T-helper 22 cell (primary cell): ENCODE results near the gene CCT8.

Experiments used
- DNase-seq: peaks from one replicate; pipeline ENCODE4 v3.0.0-alpha.2; 2020; ENCODE audit warnings: low read depth

Gene CCT8

GRCh38 chr21:29078869-29079767 is 5.7 kb upstream of the CCT8 start:
- no peak for DNase-seq

- no peak for DNase-seq
Observed at GRCh38 chr21:29077651-29078090, 4.2 kb upstream of the CCT8 start.

DNA sequence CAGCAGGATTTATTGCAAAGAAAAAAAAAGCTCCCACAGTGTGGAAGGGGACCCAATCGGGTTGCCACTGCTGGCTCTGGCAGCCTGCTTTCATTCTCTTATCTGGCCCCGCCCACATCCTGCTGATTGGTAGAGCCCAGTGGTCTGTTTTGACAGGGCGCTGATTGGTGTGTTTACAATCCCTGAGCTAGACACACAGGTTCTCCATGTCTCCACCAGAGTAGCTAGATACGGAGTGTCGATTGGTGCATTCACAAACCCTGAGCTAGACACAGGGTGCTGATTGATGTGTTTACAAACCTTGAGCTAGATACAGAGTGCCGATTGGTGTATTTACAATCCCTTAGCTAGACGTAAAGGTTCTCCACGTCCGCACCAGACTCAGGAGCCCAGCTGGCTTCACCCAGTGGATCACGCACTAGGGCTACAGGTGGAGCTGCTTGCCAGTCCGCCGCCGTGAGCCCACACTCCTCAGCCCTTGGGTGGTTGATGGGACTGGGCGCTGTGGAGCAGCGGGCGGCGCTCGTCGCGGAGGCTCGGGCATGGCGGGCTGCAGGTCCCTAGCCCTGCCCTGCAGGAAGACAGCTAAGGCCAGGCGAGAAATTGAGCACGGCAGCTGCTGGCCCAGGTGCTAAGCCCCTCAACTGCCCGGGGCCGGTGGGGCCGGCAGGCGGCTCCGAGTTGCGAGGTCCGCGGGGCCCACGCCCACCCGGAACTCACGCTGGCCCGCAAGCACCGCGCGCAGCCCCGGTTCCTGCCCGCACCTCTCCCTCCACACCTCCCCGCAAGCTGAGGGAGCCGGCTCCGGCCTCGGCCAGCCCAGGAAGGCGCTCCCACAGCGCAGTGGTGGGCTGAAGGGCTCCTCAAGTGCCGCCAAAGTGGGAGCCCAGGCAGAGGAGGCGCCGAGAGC is 3.5 kb upstream of the CCT8 start:
- peak; percentile 56 for DNase-seq

DNA sequence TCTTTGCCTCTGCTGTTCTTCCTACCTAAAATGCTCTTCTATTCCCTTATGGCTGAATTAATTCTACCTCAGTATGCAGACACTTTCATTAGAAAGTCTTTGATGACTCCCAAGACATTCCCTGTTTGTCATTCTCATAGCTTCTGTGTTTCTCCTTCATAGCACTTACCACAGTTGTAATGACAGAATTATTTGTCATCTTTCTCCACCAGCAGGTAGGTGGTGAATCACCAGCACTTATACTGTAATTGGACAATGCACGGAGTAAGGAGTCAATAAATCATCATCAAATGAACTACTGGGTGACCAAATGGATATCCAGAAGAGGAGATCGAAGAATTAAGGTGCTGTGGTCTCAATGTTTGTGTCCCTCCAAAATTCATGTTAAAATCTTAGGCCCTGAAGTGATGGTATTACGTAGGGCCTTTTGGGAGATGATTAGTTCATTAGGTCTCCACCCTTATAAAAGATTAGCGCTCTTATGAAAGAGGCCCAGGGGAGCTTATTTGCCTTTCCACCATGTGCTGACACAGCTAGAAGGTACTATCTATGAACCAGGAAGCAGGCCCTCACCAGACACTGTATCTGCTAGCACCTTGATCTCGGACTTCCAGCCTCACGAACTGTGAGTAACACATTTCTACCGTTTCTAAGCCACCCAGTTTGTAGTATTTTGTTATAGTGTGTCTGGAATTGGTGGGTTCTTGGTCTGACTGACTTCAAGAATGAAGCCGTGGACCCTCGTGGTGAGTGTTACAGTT is 2.4 kb upstream of the CCT8 start:
- DNase-seq: no peak

GRCh38 chr21:29074783-29075182 is 1.3 kb upstream of the CCT8 start:
- DNase-seq: no peak

GRCh38 chr21:29074007-29074376 is 544 bp upstream of the CCT8 start:
- no peak for DNase-seq

DNA sequence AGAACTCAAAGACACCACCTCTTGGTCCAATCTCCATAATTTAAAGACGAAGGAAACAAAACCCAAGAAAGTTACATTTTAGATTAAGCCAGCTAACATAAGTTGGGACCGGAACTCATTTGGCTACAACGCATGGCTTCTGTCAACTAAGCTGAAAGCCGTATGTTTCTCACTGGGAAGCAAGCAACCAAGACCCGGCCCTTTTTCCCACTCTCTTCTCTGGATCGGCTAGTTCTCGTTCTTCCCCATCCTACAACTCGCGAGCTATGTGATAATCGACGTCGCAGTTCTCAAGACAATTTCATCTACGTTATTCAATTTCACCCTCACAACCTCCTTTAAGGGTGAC is 601 bp downstream of the CCT8 start:
- DNase-seq: no peak

DNA sequence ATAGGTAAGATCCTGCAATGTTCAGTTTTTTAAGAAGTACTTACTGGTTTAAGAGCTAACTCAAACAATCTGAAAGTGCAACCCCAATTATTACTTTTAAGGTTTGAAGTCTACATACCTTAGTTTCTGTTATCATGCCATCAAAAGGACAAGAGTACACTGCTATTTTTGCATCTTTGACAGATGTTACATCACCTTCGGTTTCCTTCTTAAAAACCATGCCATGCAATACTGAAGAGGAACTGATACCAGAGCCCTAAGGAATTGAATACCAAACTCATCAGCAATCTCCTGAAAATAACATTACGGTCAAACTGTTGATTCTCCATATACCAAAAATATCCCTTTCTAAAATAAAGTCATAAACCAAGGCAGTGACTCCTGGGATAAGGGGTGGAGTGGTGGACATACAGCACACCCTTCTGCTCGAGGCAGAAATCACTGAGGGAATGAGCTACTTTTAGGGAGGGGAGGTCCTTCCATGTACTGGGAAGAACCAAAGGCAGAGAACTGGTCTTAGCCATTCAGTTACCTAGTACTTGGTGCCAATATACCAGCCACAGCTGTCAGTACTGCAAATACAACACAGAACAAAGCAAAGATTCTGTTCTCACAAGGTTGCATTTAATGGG is 8.5 kb downstream of the CCT8 start:
- DNase-seq: no peak

DNA sequence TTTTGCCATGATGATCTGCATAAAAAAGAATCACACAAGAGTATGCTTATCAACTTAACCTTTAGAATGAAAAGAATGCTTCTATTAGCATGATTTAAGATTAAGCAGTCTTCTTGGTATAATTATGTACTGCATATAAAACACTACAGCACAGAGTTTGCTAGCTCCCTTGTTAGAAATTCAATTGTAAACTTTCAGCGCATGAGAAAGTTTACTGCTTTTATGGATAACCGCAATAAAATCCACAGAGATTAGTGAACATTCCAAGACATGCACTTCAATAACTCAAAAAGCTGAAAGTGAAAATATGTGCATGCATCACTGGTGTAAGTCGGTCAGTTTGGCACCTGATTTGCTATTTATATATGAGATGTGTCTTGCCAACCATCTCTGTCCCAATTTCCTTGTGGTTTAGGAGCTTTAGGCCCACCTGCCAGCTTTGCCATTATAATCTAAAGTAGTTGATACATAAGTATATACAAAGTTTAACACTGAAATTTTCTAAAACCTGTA is 16.9 kb downstream of the CCT8 start:
- no peak for DNase-seq

DNA sequence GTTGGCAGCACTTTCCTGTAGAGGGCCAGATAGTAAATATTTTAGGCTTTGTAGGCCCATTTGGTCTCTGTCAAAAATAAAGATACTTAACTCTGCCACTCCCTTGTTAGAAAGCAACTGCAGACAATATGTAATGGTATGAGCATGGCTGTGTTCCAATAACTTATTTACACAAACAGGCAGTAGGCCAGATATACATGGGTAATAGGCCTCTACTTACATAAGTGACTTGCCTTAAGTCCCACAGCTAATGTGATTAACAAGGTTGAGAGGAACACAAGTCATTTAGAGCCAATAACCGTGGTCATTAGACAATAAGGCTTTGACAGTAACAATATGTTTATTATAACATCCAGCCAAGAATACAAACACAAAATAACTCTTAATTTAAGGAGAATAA is 17.4 kb downstream of the CCT8 start:
- DNase-seq: no peak

GRCh38 chr21:29055080-29055479 is 18.4 kb downstream of the CCT8 start:
- no peak for DNase-seq

DNA sequence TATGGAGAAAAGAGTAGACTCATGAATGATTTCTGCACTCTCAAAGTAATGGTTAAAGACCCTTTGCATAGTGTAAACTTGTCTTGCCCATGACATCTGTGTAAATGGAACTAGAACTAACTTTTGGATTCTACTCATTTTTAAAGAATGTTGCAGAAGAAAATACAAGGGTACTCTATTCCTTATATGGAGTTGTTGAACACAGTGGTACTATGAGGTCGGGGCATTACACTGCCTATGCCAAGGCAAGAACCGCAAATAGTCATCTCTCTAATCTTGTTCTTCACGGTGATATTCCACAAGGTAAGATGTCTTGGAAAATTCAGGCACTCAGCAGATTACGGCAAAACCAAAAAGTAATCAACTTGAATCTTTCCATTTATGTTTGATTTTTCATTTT is 19.8 kb downstream of the CCT8 start:
- no peak for DNase-seq

- DNase-seq: no peak
Observed at GRCh38 chr21:29053011-29053553, 20.4 kb downstream of the CCT8 start.

DNA sequence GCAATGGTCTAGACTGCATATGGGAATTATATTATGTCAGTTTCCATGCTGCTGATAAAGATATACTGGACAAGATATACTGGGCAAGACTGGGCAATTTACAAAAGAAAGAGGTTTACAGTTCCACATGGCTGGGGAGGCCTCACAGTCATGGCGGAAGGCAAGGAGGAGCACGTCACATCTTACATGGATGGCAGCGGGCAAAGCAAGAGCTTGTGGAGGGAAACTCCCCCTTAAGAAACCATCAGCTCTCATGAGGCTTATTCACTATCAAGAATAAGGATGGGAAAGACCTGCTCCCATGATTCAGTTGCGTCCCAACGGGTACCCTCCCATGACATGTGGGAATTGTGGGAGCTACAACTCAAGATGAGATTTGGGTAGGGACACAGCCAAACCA is 21.2 kb downstream of the CCT8 start:
- no peak for DNase-seq

- DNase-seq: no peak
Observed at GRCh38 chr21:29034678-29035077, 38.8 kb downstream of the CCT8 start.

- DNase-seq: no peak
Observed at GRCh38 chr21:29033871-29034270, 39.6 kb downstream of the CCT8 start.

- no peak for DNase-seq
Observed at GRCh38 chr21:29033301-29033700, 40.1 kb downstream of the CCT8 start.

DNA sequence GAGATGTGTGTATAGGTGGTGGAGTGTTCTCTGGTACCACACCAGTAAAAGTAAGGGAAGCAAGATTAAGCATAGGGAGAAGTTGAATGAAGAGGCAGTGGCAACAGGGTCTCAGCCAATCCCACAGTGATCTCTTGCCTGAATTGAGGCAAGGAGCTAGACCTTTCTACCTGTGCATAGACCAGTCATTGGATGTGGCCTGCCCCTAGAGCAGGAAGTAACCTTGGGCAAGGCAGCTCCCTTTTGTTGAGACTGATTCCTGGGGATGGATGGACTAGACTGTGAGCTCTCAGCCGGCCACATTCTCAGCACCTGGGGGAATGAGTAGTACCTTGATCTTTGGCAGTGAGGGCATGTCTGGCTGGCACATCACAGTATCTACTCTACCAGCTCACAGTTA is 42.5 kb downstream of the CCT8 start:
- no peak for DNase-seq

DNA sequence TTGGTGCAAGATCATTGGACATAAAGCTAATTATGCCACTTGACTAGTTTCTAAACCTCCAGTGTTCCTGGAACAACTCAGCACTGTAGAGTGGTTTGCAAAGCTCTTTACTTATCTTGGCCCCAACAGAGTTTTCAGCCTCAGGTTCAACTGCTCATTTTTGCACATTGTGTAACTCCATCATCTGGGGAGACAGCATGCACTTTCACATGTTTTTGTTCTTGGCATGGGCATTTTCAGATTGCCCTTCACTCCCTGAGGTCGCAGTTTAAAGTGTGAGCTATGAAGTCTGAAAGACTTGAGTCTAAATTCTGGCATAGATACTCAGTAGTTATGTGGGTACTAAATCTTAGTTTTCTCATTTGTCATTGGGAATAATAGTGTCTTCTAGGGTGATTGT is 43.9 kb downstream of the CCT8 start:
- no peak for DNase-seq

DNA sequence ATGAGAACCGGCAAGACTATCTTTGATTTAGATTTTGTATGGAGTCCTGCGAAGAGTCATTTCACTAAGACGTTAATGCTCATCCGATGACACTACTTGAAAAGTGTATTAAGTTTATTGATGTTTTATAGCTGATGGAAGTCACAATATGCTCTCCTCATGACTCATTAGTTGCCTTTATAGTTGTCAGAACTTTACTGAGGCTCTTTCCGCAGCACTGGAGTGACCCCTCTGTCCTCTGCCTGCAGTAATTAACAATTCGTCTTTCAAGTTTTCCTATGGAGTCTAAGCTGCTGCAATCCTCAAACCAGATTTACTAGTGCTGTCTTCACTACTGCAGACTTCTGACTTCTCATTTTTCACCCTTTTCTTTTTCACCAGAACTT is 48.1 kb downstream of the CCT8 start:
- DNase-seq: no peak
